Measurements from ENCODE around the gene TENT4A.

GRCh38 chr5:6768590-6769230, 55.5 kb downstream of the TENT4A start:
- TF ChIP-seq RARB (CRISPR knock-in tag; IDR thresholded peaks at IDR 0.05) (no peak), ZFP30 (CRISPR knock-in tag; IDR thresholded peaks at IDR 0.05) (no peak)
